Vagina (tissue), 2 donors: ENCODE measurements around the gene AKAP6. TPM values are rescaled to one million over a fixed set of nuclear protein-coding genes. Genes with fewer than 3 reads are reported as not detected.

Experiments
- DNase-seq, 2 donors: peaks; one replicate each; pipeline ENCODE4 v3.0.0-alpha.2; 2017; ENCODE audit errors: extremely low spot score in 2 of 2
- H3K27ac ChIP-seq: fragments of 200-600 bp; sonication (generic); one replicate; pipeline ENCODE4 v1.5.1; 2019
- H3K27me3 ChIP-seq: fragments of 200-600 bp; sonication (generic); one replicate; pipeline ENCODE4 v1.5.1; 2019
- H3K36me3 ChIP-seq, 2 donors: fragments of 200-600 bp; sonication (generic); one replicate each; pipeline ENCODE4 v1.5.1; 2017 to 2019
- H3K4me1 ChIP-seq: fragments of 200-600 bp; sonication (generic); one replicate; pipeline ENCODE4 v1.5.1; 2019
- H3K4me3 ChIP-seq, 2 donors: fragments of 200-600 bp; sonication (generic); 1 replicate in 1 of 2; 2 replicates in 1 of 2; pipeline ENCODE4 v1.5.1; 2016 to 2019
- H3K9me3 ChIP-seq: fragments of 200-600 bp; sonication (generic); one replicate; pipeline ENCODE4 v1.5.1; 2019
- POLR2A ChIP-seq, 2 donors: fragments of 450-650 bp; IDR thresholded peaks; one replicate each; pipeline ENCODE4 v1.6.1; 2017; ENCODE audit warnings: antibody characterized with exemption in 2 of 2, mild to moderate bottlenecking in 2 of 2, moderate library complexity in 2 of 2
- POLR2AphosphoS5 ChIP-seq, 2 donors: sonication (generic); formaldehyde crosslinking; IDR thresholded peaks; one replicate each; pipeline ENCODE4 v1.9.0; 2017; ENCODE audit warnings: antibody characterized with exemption in 2 of 2, mild to moderate bottlenecking in 2 of 2, low read depth in 1 of 2; ENCODE audit not compliant: insufficient read depth in 1 of 2
- intact Hi-C: fragments of 100-400 bp; cut with DNase I; formaldehyde crosslinking; loops from one replicate; pipeline ENCODE4 v1.15.1; 2023
- total RNA-seq: library from RNA; depleted of rRNA; stranded (reverse); fragments of >200 nt; gene quantifications from one replicate; pipeline ENCODE4 v1.2.3, GENCODE V29; 2016
- TF ChIP-seq, protein P1 (sequence below), 3 experiments: fragments of 450-650 bp in 2 of 3; fragments of 200-600 bp in 1 of 3; sonication (generic) in 1 of 3; IDR thresholded peaks; one replicate each; pipeline ENCODE4 v1.5.1; 2017 to 2019; ENCODE audit warnings: antibody characterized with exemption in 3 of 3, mild to moderate bottlenecking in 2 of 3, moderate library complexity in 2 of 3

The AKAP6 gene
- total RNA-seq, 1 donor from 2014 or later = 3.9 TPM

DNA sequence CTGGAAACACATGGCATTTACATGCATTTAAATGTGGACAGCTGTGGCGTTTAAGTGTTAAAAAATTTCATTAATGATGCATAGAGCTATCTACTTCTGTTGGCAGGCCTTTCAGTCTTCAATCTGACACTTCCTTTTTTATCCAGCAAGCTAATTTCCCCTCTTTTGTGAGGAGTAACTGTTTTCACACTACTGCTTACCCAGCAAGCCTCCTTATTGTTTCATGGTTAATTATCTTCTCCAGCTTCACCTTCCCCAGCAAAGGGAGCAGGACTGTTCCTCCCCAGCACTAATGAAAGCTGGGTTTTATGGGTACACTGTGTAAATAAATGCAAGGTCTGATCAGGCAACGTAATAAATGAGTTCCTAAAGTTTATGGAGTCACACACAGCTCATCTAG lies 480.2 kb downstream of the AKAP6 start:
- H3K9me3 ChIP-seq = no peaks in the 10 kb centered on the region
- H3K27ac ChIP-seq = no peak overlapping the region
- peaks cover 17% of the 10 kb centered on the region for H3K4me1 ChIP-seq
- H3K27me3 ChIP-seq = no peaks in the 10 kb centered on the region
- no peak for TF ChIP-seq POLR2A (IDR thresholded peaks at IDR 0.05)
- no peak for TF ChIP-seq POLR2AphosphoS5 (IDR thresholded peaks at IDR 0.05; ENCODE audit: insufficient read depth in 1 of 2, low read depth in 1 of 2)
- TF ChIP-seq, protein P1, sequence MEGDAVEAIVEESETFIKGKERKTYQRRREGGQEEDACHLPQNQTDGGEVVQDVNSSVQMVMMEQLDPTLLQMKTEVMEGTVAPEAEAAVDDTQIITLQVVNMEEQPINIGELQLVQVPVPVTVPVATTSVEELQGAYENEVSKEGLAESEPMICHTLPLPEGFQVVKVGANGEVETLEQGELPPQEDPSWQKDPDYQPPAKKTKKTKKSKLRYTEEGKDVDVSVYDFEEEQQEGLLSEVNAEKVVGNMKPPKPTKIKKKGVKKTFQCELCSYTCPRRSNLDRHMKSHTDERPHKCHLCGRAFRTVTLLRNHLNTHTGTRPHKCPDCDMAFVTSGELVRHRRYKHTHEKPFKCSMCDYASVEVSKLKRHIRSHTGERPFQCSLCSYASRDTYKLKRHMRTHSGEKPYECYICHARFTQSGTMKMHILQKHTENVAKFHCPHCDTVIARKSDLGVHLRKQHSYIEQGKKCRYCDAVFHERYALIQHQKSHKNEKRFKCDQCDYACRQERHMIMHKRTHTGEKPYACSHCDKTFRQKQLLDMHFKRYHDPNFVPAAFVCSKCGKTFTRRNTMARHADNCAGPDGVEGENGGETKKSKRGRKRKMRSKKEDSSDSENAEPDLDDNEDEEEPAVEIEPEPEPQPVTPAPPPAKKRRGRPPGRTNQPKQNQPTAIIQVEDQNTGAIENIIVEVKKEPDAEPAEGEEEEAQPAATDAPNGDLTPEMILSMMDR (IDR thresholded peaks at IDR 0.05) = no peak
- no peaks in the 10 kb centered on the region for H3K36me3 ChIP-seq
- DNase-seq = no peak
- intact Hi-C loops = no loop called here
- no peak overlapping the region for H3K4me3 ChIP-seq

DNA sequence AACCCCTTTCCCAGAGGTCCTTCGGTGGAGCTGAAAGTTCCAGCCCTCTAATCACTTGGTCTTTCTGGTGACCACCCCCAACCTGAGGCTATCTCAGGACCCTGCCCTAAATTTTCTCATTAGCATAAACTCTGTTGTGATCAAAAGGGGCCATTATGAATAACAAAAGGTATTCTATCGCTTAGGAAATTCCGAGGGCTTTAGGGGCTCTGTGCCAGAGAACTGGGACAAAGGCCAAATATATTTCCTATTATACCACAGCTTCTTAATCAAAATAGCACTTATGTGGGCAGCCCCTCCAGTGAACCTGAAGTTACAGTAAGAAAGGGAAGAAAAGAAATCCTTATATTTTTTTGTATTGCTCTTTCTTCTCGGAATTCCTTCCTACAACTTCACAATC lies 484.3 kb downstream of the AKAP6 start:
- TF ChIP-seq POLR2A (IDR thresholded peaks at IDR 0.05) (no peak), POLR2AphosphoS5 (IDR thresholded peaks at IDR 0.05; ENCODE audit: insufficient read depth in 1 of 2, low read depth in 1 of 2) (no peak)
- TF ChIP-seq, protein P1 (IDR thresholded peaks at IDR 0.05) = no peak
- Histone ChIP-seq H3K9me3 (no peaks in the 10 kb centered on the region), H3K4me1 (peaks cover 14% of the 10 kb centered on the region), H3K27me3 (no peaks in the 10 kb centered on the region), H3K4me3 (no peak overlapping the region), H3K36me3 (no peaks in the 10 kb centered on the region), H3K27ac (no peak overlapping the region)
- intact Hi-C loops = no loop called here
- no peak for DNase-seq

DNA sequence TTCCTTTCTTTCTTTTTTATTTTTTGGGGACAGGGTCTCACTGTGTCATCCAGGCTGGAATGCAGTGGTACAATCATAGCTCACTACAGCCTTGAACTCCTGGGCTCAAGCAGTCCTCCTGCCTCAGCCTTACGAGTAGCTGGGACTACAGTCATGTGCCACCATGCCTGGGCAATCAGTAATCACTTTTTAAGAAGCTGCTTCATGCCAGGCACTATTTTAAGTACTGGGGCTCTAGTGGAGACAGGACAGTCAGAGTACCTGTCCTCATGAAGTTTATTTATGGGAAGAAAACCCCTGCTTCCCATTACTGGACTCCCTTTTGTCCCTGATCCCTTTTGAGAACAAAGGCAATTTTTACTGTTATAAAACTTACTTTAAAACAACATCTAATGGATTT lies 485.6 kb downstream of the AKAP6 start:
- Histone ChIP-seq H3K36me3 (no peaks in the 10 kb centered on the region), H3K27ac (no peak overlapping the region), H3K9me3 (no peaks in the 10 kb centered on the region), H3K4me3 (no peak overlapping the region), H3K27me3 (no peaks in the 10 kb centered on the region), H3K4me1 (peaks cover under 1% of the 10 kb centered on the region)
- TF ChIP-seq POLR2A (IDR thresholded peaks at IDR 0.05) = no peak
- TF ChIP-seq, protein P1 (IDR thresholded peaks at IDR 0.05) = no peak
- TF ChIP-seq POLR2AphosphoS5 (IDR thresholded peaks at IDR 0.05; ENCODE audit: insufficient read depth in 1 of 2, low read depth in 1 of 2) = no peak
- DNase-seq = no peak
- intact Hi-C loops = no loop called here

DNA sequence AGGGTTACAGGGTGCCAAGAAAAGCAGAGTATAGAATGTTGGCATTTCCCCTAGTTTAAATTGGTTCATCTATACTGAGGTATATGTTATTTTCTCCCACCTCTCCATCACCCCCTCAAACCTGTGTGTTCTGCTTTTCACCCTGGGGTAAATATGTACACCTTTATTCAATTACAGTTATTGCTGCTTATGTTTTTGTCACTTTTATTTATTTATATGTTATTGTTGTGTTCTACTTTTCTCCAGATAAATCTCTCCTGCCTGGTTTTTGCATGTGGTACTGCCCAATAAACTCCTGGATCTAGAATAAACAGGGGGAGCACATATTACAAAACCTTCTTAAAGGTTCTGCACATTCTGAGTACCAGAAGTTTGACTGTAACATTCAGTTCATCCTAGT lies 487.5 kb downstream of the AKAP6 start:
- H3K27ac ChIP-seq = no peak overlapping the region
- intact Hi-C loops = no loop called here
- no peaks in the 10 kb centered on the region for H3K9me3 ChIP-seq
- no peaks in the 10 kb centered on the region for H3K27me3 ChIP-seq
- H3K36me3 ChIP-seq = no peaks in the 10 kb centered on the region
- no peak for DNase-seq
- H3K4me1 ChIP-seq = no peaks in the 10 kb centered on the region
- TF ChIP-seq POLR2A (IDR thresholded peaks at IDR 0.05) (no peak), POLR2AphosphoS5 (IDR thresholded peaks at IDR 0.05; ENCODE audit: insufficient read depth in 1 of 2, low read depth in 1 of 2) (no peak)
- TF ChIP-seq, protein P1 (IDR thresholded peaks at IDR 0.05) = no peak
- H3K4me3 ChIP-seq = no peak overlapping the region

DNA sequence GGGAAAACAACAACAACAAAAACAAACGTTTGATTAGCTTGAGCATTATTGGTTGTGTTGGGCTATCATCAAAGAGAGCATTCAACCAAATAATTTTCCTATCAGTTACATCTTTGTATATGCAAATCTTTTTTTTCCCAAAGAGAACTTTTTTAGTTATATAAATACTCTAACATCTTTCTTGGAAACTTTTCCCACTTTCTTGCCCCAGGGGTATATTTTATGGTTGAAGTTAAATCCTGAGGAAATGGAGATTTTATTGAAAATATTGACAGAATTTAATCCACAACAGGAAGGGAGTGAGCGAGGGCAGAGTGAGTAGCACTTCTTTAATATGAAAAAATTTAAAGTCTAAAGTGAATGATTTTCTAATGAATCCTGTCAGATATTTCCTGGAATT lies 488.7 kb downstream of the AKAP6 start:
- Histone ChIP-seq H3K4me3 (no peak overlapping the region), H3K36me3 (no peaks in the 10 kb centered on the region), H3K4me1 (no peaks in the 10 kb centered on the region), H3K27ac (no peak overlapping the region), H3K27me3 (no peaks in the 10 kb centered on the region), H3K9me3 (no peaks in the 10 kb centered on the region)
- TF ChIP-seq, protein P1 (IDR thresholded peaks at IDR 0.05) = no peak
- TF ChIP-seq POLR2A (IDR thresholded peaks at IDR 0.05) = no peak
- no peak for TF ChIP-seq POLR2AphosphoS5 (IDR thresholded peaks at IDR 0.05; ENCODE audit: insufficient read depth in 1 of 2, low read depth in 1 of 2)
- intact Hi-C loops = no loop called here
- DNase-seq = no peak
